Keratinocyte (primary cell): ENCODE measurements around the gene DMGDH. TPM values are rescaled to one million over a fixed set of nuclear protein-coding genes. Genes with fewer than 3 reads are reported as not detected.

ENCODE experiments used
- DNase-seq: peaks from one replicate; pipeline ENCODE4 v3.0.0-alpha.2; 2011; ENCODE audit warnings: low read depth, missing footprints, low spot score
- FAIRE-seq: peaks from 2 replicates; lab custom pipeline; 2011; peaks lifted over from hg19 to GRCh38; lab: Jason Lieb, UNC
- H2AFZ ChIP-seq: 2 replicates; pipeline ENCODE4 v1.6.0; 2012; ENCODE audit warnings: low read length, control low read depth, inconsistent platforms; ENCODE audit not compliant: control insufficient read depth
- H3K27ac ChIP-seq: 2 replicates; pipeline ENCODE4 v1.5.1; 2011; ENCODE audit warnings: low read length; ENCODE audit not compliant: control insufficient read depth, insufficient read depth
- H3K27me3 ChIP-seq: 3 replicates; pipeline ENCODE4 v1.6.0; 2011; ENCODE audit warnings: low read length; ENCODE audit not compliant: control insufficient read depth, insufficient read depth; ENCODE audit errors: extremely low read depth
- H3K36me3 ChIP-seq, 2 experiments: 2 replicates in 1 of 2; 3 replicates in 1 of 2; pipeline ENCODE4 v1.5.1; 2011; ENCODE audit warnings: low read length in 2 of 2, mild to moderate bottlenecking in 1 of 2; ENCODE audit not compliant: control insufficient read depth in 2 of 2, insufficient read depth in 2 of 2; ENCODE audit errors: extremely low read depth in 1 of 2
- H3K4me1 ChIP-seq: 3 replicates; pipeline ENCODE4 v1.5.1; 2011; ENCODE audit warnings: low read length; ENCODE audit not compliant: control insufficient read depth, insufficient read depth; ENCODE audit errors: extremely low read depth
- H3K4me2 ChIP-seq: 3 replicates; pipeline ENCODE4 v1.6.0; 2011; ENCODE audit warnings: low read depth, low read length; ENCODE audit not compliant: control insufficient read depth, insufficient read depth; ENCODE audit errors: extremely low read depth
- H3K4me3 ChIP-seq, 3 experiments: fragments of 200-600 bp in 1 of 3; sonication (generic) in 1 of 3; 2 replicates in 2 of 3; 3 replicates in 1 of 3; pipeline ENCODE4 v1.5.1; 2011 to 2016; ENCODE audit warnings: low read length in 3 of 3, mild to moderate bottlenecking in 3 of 3, control low read depth in 2 of 3, inconsistent platforms in 1 of 3, low read depth in 1 of 3, mixed read lengths in 1 of 3, mixed run types in 1 of 3, moderate library complexity in 1 of 3; ENCODE audit not compliant: control insufficient read depth in 2 of 3, insufficient read depth in 2 of 3; ENCODE audit errors: extremely low read depth in 1 of 3
- H3K79me2 ChIP-seq: 2 replicates; pipeline ENCODE4 v1.6.0; 2012; ENCODE audit warnings: low read length; ENCODE audit not compliant: control insufficient read depth, insufficient read depth
- H3K9ac ChIP-seq: 3 replicates; pipeline ENCODE4 v1.6.0; 2011; ENCODE audit warnings: low read length; ENCODE audit not compliant: control insufficient read depth, insufficient read depth; ENCODE audit errors: extremely low read depth
- H3K9me1 ChIP-seq: 3 replicates; pipeline ENCODE4 v1.6.0; 2011; ENCODE audit warnings: low read length; ENCODE audit not compliant: control insufficient read depth, insufficient read depth; ENCODE audit errors: extremely low read depth
- H3K9me3 ChIP-seq: 2 replicates; pipeline ENCODE4 v1.5.1; 2012; ENCODE audit warnings: low read depth, low read length; ENCODE audit not compliant: control insufficient read depth
- H4K20me1 ChIP-seq: 3 replicates; pipeline ENCODE4 v1.6.0; 2011; ENCODE audit warnings: low read length; ENCODE audit not compliant: control insufficient read depth, insufficient read depth; ENCODE audit errors: extremely low read depth
- EZH2 ChIP-seq: IDR thresholded peaks from one replicate; pipeline ENCODE4 v1.6.1; 2012; ENCODE audit warnings: inconsistent platforms, mild to moderate bottlenecking, low read length, moderate library complexity
- dilution Hi-C: fragments of 300-500 bp; cut with MboI; formaldehyde crosslinking; loops from one replicate; pipeline ENCODE4 v1.7.0; 2020; ENCODE audit warnings: low sequenced_read_pairs; ENCODE audit not compliant: extremely low pct_ligation_motif_present
- polyA plus RNA-seq, 5 experiments: library from polyadenylated mRNA; depleted of rRNA in 3 of 5; stranded (reverse) in 3 of 5; stranded (forward) in 1 of 5; unstranded in 1 of 5; fragments of >200 nt; gene quantifications; 1 replicate in 1 of 5; 2 replicates in 3 of 5; 3 replicates in 1 of 5; pipeline versions ENCODE4 v1.2.1 to v1.2.3, GENCODE V29; 2011 to 2012; ENCODE audit warnings: missing spikeins in 2 of 5, low read depth in 1 of 5, low replicate concordance in 1 of 5
- TF ChIP-seq, protein P1 (sequence below), 3 experiments: IDR thresholded peaks in 1 of 3; conservative IDR thresholded peaks in 1 of 3; optimal IDR thresholded peaks in 1 of 3; 2 replicates in 2 of 3; 3 replicates in 1 of 3; pipeline versions ENCODE3 to v1.5.1; 2011; ENCODE audit warnings: low read length in 3 of 3, mild to moderate bottlenecking in 3 of 3, moderate library complexity in 2 of 3, control low read depth in 1 of 3, inconsistent platforms in 1 of 3; ENCODE audit not compliant: insufficient read depth in 2 of 3; ENCODE audit errors: extremely low read depth in 1 of 3

The DMGDH gene
- polyA plus RNA-seq, 1 donor (not counting 4 experiments of a cell fraction or from before 2014, with no cell fraction given), result 0.20 TPM

GRCh38 chr5:79008362-79008761, 61.1 kb downstream of the DMGDH start:
- H3K4me1 ChIP-seq, result no peaks in the 10 kb centered on the region
- H3K4me3 ChIP-seq, result no peak overlapping the region
- no peak overlapping the region for H2AFZ ChIP-seq
- H3K27me3 ChIP-seq, result peaks cover 4% of the 10 kb centered on the region
- no peak overlapping the region for H3K9ac ChIP-seq
- no peaks in the 10 kb centered on the region for H3K9me1 ChIP-seq
- FAIRE-seq (no peak), DNase-seq (no peak)
- no peaks in the 10 kb centered on the region for H4K20me1 ChIP-seq
- TF ChIP-seq, protein P1, sequence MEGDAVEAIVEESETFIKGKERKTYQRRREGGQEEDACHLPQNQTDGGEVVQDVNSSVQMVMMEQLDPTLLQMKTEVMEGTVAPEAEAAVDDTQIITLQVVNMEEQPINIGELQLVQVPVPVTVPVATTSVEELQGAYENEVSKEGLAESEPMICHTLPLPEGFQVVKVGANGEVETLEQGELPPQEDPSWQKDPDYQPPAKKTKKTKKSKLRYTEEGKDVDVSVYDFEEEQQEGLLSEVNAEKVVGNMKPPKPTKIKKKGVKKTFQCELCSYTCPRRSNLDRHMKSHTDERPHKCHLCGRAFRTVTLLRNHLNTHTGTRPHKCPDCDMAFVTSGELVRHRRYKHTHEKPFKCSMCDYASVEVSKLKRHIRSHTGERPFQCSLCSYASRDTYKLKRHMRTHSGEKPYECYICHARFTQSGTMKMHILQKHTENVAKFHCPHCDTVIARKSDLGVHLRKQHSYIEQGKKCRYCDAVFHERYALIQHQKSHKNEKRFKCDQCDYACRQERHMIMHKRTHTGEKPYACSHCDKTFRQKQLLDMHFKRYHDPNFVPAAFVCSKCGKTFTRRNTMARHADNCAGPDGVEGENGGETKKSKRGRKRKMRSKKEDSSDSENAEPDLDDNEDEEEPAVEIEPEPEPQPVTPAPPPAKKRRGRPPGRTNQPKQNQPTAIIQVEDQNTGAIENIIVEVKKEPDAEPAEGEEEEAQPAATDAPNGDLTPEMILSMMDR (optimal IDR thresholded peaks at IDR 0.05 in 1 of 3, IDR thresholded peaks at IDR 0.05 in 1 of 3, conservative IDR thresholded peaks at IDR 0.05 in 1 of 3; ENCODE audit: extremely low read depth in 1 of 3, insufficient read depth in 2 of 3, low read length in 3 of 3), result no peak
- TF ChIP-seq EZH2, result no peak
- no peak overlapping the region for H3K27ac ChIP-seq
- dilution Hi-C loops, result no loop called here
- H3K79me2 ChIP-seq, result no peaks in the 10 kb centered on the region
- H3K36me3 ChIP-seq, result no peaks in the 10 kb centered on the region
- H3K4me2 ChIP-seq, result no peak overlapping the region
- H3K9me3 ChIP-seq, result no peaks in the 10 kb centered on the region

GRCh38 chr5:79007872-79008271, 61.6 kb downstream of the DMGDH start:
- H3K9me1 ChIP-seq, result no peaks in the 10 kb centered on the region
- no peak overlapping the region for H3K4me2 ChIP-seq
- no peaks in the 10 kb centered on the region for H4K20me1 ChIP-seq
- H2AFZ ChIP-seq, result no peak overlapping the region
- FAIRE-seq (no peak), DNase-seq (no peak)
- H3K36me3 ChIP-seq, result no peaks in the 10 kb centered on the region
- H3K27me3 ChIP-seq, result peaks cover 4% of the 10 kb centered on the region
- dilution Hi-C loops, result no loop called here
- no peak overlapping the region for H3K9ac ChIP-seq
- no peaks in the 10 kb centered on the region for H3K4me1 ChIP-seq
- H3K9me3 ChIP-seq, result no peaks in the 10 kb centered on the region
- H3K79me2 ChIP-seq, result no peaks in the 10 kb centered on the region
- H3K27ac ChIP-seq, result no peak overlapping the region
- TF ChIP-seq, protein P1 (optimal IDR thresholded peaks at IDR 0.05 in 1 of 3, IDR thresholded peaks at IDR 0.05 in 1 of 3, conservative IDR thresholded peaks at IDR 0.05 in 1 of 3; ENCODE audit: extremely low read depth in 1 of 3, insufficient read depth in 2 of 3, low read length in 3 of 3), result no peak
- no peak for TF ChIP-seq EZH2
- H3K4me3 ChIP-seq, result no peak overlapping the region
